GM12878 (cell line): ENCODE measurements around the gene SIGLEC11. TPM values are rescaled to one million over a fixed set of nuclear protein-coding genes. Genes with fewer than 3 reads are reported as not detected.

Experiments used
- ATF3 ChIP-seq: IDR thresholded peaks from 2 replicates; pipeline ENCODE4 v1.6.1; 2011; ENCODE audit warnings: low read depth, mild to moderate bottlenecking, low read length, moderate library complexity, borderline replicate concordance; ENCODE audit errors: extremely low read depth
- CBX3 ChIP-seq: fragments of 200-600 bp; sonication (generic); IDR thresholded peaks from 2 replicates; pipeline ENCODE4 v1.6.1; 2016; ENCODE audit warnings: low read depth, borderline replicate concordance
- EED ChIP-seq: sonication (generic); IDR thresholded peaks from 2 replicates; pipeline ENCODE4 v1.6.1; 2016; ENCODE audit warnings: antibody characterized with exemption, low read depth
- EP300 ChIP-seq, 2 experiments: fragments of 150-350 bp in 1 of 2; IDR thresholded peaks; 2 replicates each; pipeline ENCODE4 v1.6.1; 2011 to 2012; ENCODE audit warnings: low read depth in 2 of 2, low read length in 2 of 2, borderline replicate concordance in 1 of 2, improper control_type of control experiment in 1 of 2, inconsistent platforms in 1 of 2; ENCODE audit not compliant: control insufficient read depth in 1 of 2
- ESRRA ChIP-seq: IDR thresholded peaks from 2 replicates; pipeline ENCODE4 v1.6.1; 2012; ENCODE audit warnings: mild to moderate bottlenecking, low read length, improper control_type of control experiment
- HCFC1 ChIP-seq: fragments of 150-350 bp; IDR thresholded peaks from 2 replicates; pipeline ENCODE4 v1.6.1; 2014; ENCODE audit warnings: low read length
- NFYA ChIP-seq: IDR thresholded peaks from 2 replicates; pipeline ENCODE4 v1.6.1; 2011; ENCODE audit warnings: low read depth, mild to moderate bottlenecking, low read length, improper control_type of control experiment, borderline replicate concordance
- NR2C2 ChIP-seq: IDR thresholded peaks from 2 replicates; pipeline ENCODE4 v1.6.1; 2011; ENCODE audit warnings: borderline replicate concordance, low read depth; ENCODE audit not compliant: control insufficient read depth, insufficient read length
- PBX3 ChIP-seq: IDR thresholded peaks from 2 replicates; pipeline ENCODE4 v1.6.1; 2011; ENCODE audit warnings: mild to moderate bottlenecking, low read depth, low read length, moderate library complexity; ENCODE audit not compliant: insufficient replicate concordance
- PKNOX1 ChIP-seq: fragments of 450-650 bp; IDR thresholded peaks from 2 replicates; pipeline ENCODE4 v1.6.1; 2016; ENCODE audit warnings: mild to moderate bottlenecking
- RAD21 ChIP-seq: IDR thresholded peaks from 2 replicates; pipeline ENCODE4 v1.6.1; 2011; ENCODE audit warnings: mild to moderate bottlenecking, low read depth, low read length, moderate library complexity; ENCODE audit not compliant: insufficient read depth
- RCOR1 ChIP-seq: conservative IDR thresholded peaks from 2 replicates; pipeline ENCODE4 v1.6.1; 2012; ENCODE audit warnings: low read depth, low read length, improper control_type of control experiment
- SUZ12 ChIP-seq: fragments of 200-600 bp; sonication (generic); IDR thresholded peaks from one replicate; pipeline ENCODE4 v1.6.1; 2018; ENCODE audit warnings: antibody characterized with exemption, mild to moderate bottlenecking; ENCODE audit not compliant: unreplicated experiment
- ZNF384 ChIP-seq: IDR thresholded peaks from 2 replicates; pipeline ENCODE4 v1.6.1; 2012; ENCODE audit warnings: low read depth, mild to moderate bottlenecking, low read length, improper control_type of control experiment, borderline replicate concordance
- polyA plus RNA-seq, 11 experiments: library from polyadenylated mRNA; depleted of rRNA in 4 of 11; unstranded in 6 of 11; stranded (reverse) in 5 of 11; fragments of >200 nt; fragmentation: Nextera tagmentation in 4 of 11; fragmentation: Illumina TruSeq in 1 of 11; extraction: Ambion mirVana in 4 of 11; extraction: Trizol in 1 of 11; gene quantifications; 1 replicate in 1 of 11; 2 replicates in 10 of 11; pipeline versions ENCODE4 v1.2.1 to v1.2.3, GENCODE V29; 2011 to 2016; ENCODE audit warnings: inconsistent platforms in 2 of 11, missing spikeins in 2 of 11, low read depth in 1 of 11
- total RNA-seq, 4 experiments: library from RNA; depleted of rRNA in 3 of 4; stranded (reverse); fragments of >200 nt in 3 of 4; fragmentation: Illumina TruSeq in 1 of 4; extraction: Trizol in 1 of 4; gene quantifications; 2 replicates each; pipeline versions ENCODE4 v1.2.1 to v1.2.3, GENCODE V29; 2013 to 2021
- TF ChIP-seq, protein P1 (sequence below): fragments of 450-650 bp; IDR thresholded peaks from 2 replicates; pipeline ENCODE4 v1.6.1; 2018; ENCODE audit warnings: mild to moderate bottlenecking, low read depth, moderate library complexity; ENCODE audit not compliant: partially characterized antibody
- TF ChIP-seq, protein P2 (sequence below): fragments of 450-650 bp; IDR thresholded peaks from 2 replicates; pipeline ENCODE4 v1.6.1; 2018; ENCODE audit warnings: borderline replicate concordance, mild to moderate bottlenecking; ENCODE audit not compliant: partially characterized antibody
- TF ChIP-seq, protein P3 (sequence below): fragments of 450-650 bp; conservative IDR thresholded peaks from 2 replicates; pipeline ENCODE4 v1.6.1; 2017; ENCODE audit warnings: mild to moderate bottlenecking, moderate library complexity

Gene SIGLEC11
- total and polyA plus RNA-seq, 10 of the 15 experiments (the other 5 are each of a cell fraction or from before 2014, with no cell fraction given), result not detected

DNA sequence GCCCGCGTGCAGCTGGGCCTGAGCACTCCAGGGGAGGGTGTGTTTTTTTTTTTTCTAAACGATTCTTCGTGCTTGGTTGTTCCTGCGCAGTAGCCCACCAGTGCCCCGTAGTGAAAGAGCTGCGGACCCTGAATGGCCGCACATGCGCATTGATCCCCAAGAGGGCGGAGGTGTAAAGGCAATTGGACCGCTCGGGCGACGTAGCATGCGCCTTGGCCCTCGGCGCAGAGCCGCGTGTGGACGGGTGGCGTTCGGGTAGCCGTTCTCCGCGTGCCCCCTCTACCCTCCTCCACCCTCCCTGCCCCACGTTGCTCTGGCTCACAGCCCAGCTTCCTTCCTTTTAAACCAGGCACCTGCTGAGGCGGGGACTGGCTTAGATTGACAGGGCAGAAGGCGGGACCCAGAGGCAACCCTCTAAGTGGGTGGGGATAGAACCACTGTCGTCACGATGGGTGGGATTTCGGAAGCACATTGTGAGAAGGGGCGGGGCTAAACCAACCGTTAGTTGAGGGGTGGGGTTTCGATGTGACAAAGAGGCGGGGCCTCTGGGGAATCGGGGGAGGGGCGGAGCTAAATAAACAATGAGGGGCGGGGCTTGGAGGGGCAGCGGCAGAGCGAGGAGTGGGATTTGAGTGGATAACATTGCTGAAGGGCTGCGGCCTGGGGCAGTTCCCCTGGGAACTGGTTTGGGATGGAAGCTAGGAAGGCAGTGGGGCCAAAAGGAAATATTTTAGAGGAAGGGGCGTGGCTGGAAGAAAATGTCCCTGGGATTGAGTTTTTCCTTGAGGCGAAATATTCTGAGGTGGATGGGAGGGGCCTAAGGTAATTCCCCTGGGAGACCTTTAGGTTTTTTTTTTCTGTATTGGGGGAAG lies 31.1 kb downstream of the SIGLEC11 start (continued):
- TF ChIP-seq, protein P1, sequence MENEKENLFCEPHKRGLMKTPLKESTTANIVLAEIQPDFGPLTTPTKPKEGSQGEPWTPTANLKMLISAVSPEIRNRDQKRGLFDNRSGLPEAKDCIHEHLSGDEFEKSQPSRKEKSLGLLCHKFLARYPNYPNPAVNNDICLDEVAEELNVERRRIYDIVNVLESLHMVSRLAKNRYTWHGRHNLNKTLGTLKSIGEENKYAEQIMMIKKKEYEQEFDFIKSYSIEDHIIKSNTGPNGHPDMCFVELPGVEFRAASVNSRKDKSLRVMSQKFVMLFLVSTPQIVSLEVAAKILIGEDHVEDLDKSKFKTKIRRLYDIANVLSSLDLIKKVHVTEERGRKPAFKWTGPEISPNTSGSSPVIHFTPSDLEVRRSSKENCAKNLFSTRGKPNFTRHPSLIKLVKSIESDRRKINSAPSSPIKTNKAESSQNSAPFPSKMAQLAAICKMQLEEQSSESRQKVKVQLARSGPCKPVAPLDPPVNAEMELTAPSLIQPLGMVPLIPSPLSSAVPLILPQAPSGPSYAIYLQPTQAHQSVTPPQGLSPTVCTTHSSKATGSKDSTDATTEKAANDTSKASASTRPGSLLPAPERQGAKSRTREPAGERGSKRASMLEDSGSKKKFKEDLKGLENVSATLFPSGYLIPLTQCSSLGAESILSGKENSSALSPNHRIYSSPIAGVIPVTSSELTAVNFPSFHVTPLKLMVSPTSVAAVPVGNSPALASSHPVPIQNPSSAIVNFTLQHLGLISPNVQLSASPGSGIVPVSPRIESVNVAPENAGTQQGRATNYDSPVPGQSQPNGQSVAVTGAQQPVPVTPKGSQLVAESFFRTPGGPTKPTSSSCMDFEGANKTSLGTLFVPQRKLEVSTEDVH, result no peak
- TF ChIP-seq PBX3 (peak; percentile 96), CBX3 (no peak), ESRRA (0 out of 2 replicates have a peak, but pooled peaks have one; percentile 68), NR2C2 (no peak), HCFC1 (peak; percentile 39; the same call in 1 of the 2 replicates), EED (no peak), RAD21 (no peak), PKNOX1 (peak; percentile 98), ZNF384 (no peak), EP300 (IDR thresholded peaks at IDR 0.05; ENCODE audit: borderline replicate concordance in 1 of 2, control insufficient read depth in 1 of 2, low read depth in 2 of 2, low read length in 2 of 2) (no peak), NFYA (no peak), SUZ12 (no peak), ATF3 (no peak), RCOR1 (no peak)
- TF ChIP-seq, protein P2, sequence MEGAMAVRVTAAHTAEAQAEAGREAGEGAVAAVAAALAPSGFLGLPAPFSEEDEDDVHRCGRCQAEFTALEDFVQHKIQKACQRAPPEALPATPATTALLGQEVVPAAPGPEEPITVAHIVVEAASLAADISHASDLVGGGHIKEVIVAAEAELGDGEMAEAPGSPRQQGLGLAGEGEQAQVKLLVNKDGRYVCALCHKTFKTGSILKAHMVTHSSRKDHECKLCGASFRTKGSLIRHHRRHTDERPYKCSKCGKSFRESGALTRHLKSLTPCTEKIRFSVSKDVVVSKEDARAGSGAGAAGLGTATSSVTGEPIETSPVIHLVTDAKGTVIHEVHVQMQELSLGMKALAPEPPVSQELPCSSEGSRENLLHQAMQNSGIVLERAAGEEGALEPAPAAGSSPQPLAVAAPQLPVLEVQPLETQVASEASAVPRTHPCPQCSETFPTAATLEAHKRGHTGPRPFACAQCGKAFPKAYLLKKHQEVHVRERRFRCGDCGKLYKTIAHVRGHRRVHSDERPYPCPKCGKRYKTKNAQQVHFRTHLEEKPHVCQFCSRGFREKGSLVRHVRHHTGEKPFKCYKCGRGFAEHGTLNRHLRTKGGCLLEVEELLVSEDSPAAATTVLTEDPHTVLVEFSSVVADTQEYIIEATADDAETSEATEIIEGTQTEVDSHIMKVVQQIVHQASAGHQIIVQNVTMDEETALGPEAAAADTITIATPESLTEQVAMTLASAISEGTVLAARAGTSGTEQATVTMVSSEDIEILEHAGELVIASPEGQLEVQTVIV, result no peak
- TF ChIP-seq, protein P3, sequence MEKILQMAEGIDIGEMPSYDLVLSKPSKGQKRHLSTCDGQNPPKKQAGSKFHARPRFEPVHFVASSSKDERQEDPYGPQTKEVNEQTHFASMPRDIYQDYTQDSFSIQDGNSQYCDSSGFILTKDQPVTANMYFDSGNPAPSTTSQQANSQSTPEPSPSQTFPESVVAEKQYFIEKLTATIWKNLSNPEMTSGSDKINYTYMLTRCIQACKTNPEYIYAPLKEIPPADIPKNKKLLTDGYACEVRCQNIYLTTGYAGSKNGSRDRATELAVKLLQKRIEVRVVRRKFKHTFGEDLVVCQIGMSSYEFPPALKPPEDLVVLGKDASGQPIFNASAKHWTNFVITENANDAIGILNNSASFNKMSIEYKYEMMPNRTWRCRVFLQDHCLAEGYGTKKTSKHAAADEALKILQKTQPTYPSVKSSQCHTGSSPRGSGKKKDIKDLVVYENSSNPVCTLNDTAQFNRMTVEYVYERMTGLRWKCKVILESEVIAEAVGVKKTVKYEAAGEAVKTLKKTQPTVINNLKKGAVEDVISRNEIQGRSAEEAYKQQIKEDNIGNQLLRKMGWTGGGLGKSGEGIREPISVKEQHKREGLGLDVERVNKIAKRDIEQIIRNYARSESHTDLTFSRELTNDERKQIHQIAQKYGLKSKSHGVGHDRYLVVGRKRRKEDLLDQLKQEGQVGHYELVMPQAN, result no peak
